K562 (cell line): ENCODE measurements around the gene CYTH4. TPM values are rescaled to one million over a fixed set of nuclear protein-coding genes. Genes with fewer than 3 reads are reported as not detected.

Experiments used
- ARNT ChIP-seq, 2 experiments: fragments of 450-650 bp; IDR thresholded peaks; 2 replicates each; pipeline ENCODE4 v1.6.1; 2016; ENCODE audit warnings: mild to moderate bottlenecking in 1 of 2
- CREB1 ChIP-seq, 2 experiments: sonication (generic) in 1 of 2; formaldehyde crosslinking in 1 of 2; IDR thresholded peaks; 2 replicates each; pipeline versions ENCODE4 v1.6.1 to v1.8.0; 2012 to 2022; ENCODE audit warnings: inconsistent platforms in 1 of 2, mild to moderate bottlenecking in 1 of 2, missing genetic modification reagents in 1 of 2, moderate library complexity in 1 of 2
- TEAD4 ChIP-seq, 2 experiments: sonication (generic) in 1 of 2; formaldehyde crosslinking in 1 of 2; IDR thresholded peaks; 2 replicates each; pipeline versions ENCODE4 v1.6.1 to v1.8.0; 2012 to 2022; ENCODE audit warnings: borderline replicate concordance in 1 of 2, inconsistent platforms in 1 of 2, low read length in 1 of 2, mild to moderate bottlenecking in 1 of 2, missing genetic modification reagents in 1 of 2
- ZNF224 ChIP-seq: sonication (generic); formaldehyde crosslinking; IDR thresholded peaks from 2 replicates; pipeline ENCODE4 v1.8.0; 2022; ENCODE audit warnings: mild to moderate bottlenecking, missing genetic modification reagents
- ZNF695 ChIP-seq: fragments of 450-650 bp; formaldehyde crosslinking; IDR thresholded peaks from 2 replicates; pipeline ENCODE4 v1.4.0; 2020; ENCODE audit warnings: mild to moderate bottlenecking, moderate library complexity
- polyA plus RNA-seq, 8 experiments: library from polyadenylated mRNA; depleted of rRNA in 4 of 8; stranded (reverse) in 5 of 8; unstranded in 3 of 8; fragments of >200 nt; fragmentation: Nextera tagmentation in 2 of 8; fragmentation: Illumina TruSeq in 1 of 8; extraction: Ambion mirVana in 2 of 8; extraction: Trizol in 1 of 8; gene quantifications; 2 replicates each; pipeline versions ENCODE4 v1.2.1 to v1.2.3, GENCODE V29; 2011 to 2014; ENCODE audit warnings: inconsistent platforms in 1 of 8, missing spikeins in 1 of 8
- total RNA-seq, 7 experiments: library from RNA; depleted of rRNA in 6 of 7; stranded (reverse); fragments of >200 nt in 6 of 7; fragmentation: Illumina TruSeq in 2 of 7; extraction: Trizol in 2 of 7; gene quantifications; 2 replicates each; pipeline versions ENCODE4 v1.2.1 to v1.2.3, GENCODE V29; 2011 to 2021; ENCODE audit warnings: low replicate concordance in 1 of 7
- TF ChIP-seq, protein P1 (sequence below): fragments of 250-450 bp; sonication (Bioruptor Pico); IDR thresholded peaks from 2 replicates; pipeline ENCODE4 v1.5.0; 2021; ENCODE audit warnings: mild to moderate bottlenecking, borderline replicate concordance
- TF ChIP-seq, protein P2 (sequence below): fragments of 450-650 bp; IDR thresholded peaks from 2 replicates; pipeline ENCODE4 v1.6.1; 2016; ENCODE audit warnings: missing biosample characterization, missing genetic modification characterization
- TF ChIP-seq, protein P3 (sequence below): IDR thresholded peaks from 3 replicates; pipeline ENCODE4 v1.6.1; 2011; ENCODE audit warnings: borderline replicate concordance, mild to moderate bottlenecking; ENCODE audit not compliant: insufficient read length, insufficient read depth
- TF ChIP-seq, protein P4 (sequence below): sonication (generic); formaldehyde crosslinking; IDR thresholded peaks from 2 replicates; pipeline ENCODE4 v1.8.0; 2022; ENCODE audit warnings: missing genetic modification reagents, mild to moderate bottlenecking, borderline replicate concordance
- TF ChIP-seq, protein P5 (sequence below): fragments of 450-650 bp; IDR thresholded peaks from 2 replicates; pipeline ENCODE4 v1.7.1; 2018; ENCODE audit warnings: mild to moderate bottlenecking, low read depth; ENCODE audit not compliant: partially characterized antibody
- TF ChIP-seq, protein P6 (sequence below), 2 experiments: fragments of 450-650 bp; conservative IDR thresholded peaks; 2 replicates each; pipeline ENCODE4 v1.6.1; 2017; ENCODE audit warnings: mild to moderate bottlenecking in 2 of 2, moderate library complexity in 2 of 2
- TF ChIP-seq, protein P7 (sequence below): fragments of 250-450 bp; sonication (Bioruptor Pico); IDR thresholded peaks from 2 replicates; pipeline ENCODE4 v1.5.0; 2020; ENCODE audit warnings: mild to moderate bottlenecking

The CYTH4 gene
- total and polyA plus RNA-seq, 9 of the 15 experiments (the other 6 are each of a cell fraction or from before 2014, with no cell fraction given): 0.03 to 2.0 (median 0.61) TPM; not detected in 1

DNA sequence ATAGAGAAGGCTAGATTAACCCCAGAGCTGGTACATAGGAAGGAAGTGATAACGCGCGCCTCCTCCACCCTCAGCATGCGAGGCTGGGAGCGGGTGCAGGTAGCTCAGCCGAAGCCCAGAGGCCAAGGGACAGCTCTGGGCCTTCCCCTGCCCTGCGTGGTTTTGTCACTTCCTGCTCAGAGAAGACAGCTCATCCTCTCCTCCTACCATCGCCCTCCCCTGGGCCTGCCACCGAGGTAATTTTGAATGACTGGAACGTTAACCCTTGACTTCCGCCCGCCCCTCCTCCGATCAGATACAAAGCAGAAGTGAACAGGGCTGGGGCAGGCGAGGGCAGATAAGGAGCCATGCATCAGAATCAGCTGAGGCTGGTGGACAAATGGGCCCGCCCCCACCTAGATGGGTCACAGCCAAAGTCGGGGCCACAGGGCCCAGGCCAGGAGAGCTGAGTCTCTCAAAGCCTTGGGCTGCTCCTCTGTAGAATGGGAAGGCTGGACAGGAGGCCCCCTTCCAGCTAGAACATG lies 39.9 kb upstream of the CYTH4 start (continued):
- TF ChIP-seq, protein P1, sequence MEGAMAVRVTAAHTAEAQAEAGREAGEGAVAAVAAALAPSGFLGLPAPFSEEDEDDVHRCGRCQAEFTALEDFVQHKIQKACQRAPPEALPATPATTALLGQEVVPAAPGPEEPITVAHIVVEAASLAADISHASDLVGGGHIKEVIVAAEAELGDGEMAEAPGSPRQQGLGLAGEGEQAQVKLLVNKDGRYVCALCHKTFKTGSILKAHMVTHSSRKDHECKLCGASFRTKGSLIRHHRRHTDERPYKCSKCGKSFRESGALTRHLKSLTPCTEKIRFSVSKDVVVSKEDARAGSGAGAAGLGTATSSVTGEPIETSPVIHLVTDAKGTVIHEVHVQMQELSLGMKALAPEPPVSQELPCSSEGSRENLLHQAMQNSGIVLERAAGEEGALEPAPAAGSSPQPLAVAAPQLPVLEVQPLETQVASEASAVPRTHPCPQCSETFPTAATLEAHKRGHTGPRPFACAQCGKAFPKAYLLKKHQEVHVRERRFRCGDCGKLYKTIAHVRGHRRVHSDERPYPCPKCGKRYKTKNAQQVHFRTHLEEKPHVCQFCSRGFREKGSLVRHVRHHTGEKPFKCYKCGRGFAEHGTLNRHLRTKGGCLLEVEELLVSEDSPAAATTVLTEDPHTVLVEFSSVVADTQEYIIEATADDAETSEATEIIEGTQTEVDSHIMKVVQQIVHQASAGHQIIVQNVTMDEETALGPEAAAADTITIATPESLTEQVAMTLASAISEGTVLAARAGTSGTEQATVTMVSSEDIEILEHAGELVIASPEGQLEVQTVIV (CRISPR knock-in tag): no peak
- TF ChIP-seq ARNT (IDR thresholded peaks at IDR 0.05) (peak; percentile 63 to 74; a peak in 2 of 4 replicates), TEAD4 (IDR thresholded peaks at IDR 0.05; ENCODE audit: low read length) (peak; percentile 87), TEAD4 (CRISPR knock-in tag; IDR thresholded peaks at IDR 0.05; ENCODE audit: borderline replicate concordance) (no peak), ZNF224 (CRISPR knock-in tag) (no peak), ZNF695 (CRISPR knock-in tag) (no peak), CREB1 (IDR thresholded peaks at IDR 0.05) (0 out of 2 replicates have a peak, but pooled peaks have one; percentile 44), CREB1 (CRISPR knock-in tag; IDR thresholded peaks at IDR 0.05) (0 out of 2 replicates have a peak, but pooled peaks have one; percentile 15)
- TF ChIP-seq, protein P2, sequence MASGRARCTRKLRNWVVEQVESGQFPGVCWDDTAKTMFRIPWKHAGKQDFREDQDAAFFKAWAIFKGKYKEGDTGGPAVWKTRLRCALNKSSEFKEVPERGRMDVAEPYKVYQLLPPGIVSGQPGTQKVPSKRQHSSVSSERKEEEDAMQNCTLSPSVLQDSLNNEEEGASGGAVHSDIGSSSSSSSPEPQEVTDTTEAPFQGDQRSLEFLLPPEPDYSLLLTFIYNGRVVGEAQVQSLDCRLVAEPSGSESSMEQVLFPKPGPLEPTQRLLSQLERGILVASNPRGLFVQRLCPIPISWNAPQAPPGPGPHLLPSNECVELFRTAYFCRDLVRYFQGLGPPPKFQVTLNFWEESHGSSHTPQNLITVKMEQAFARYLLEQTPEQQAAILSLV (tag): no peak
- TF ChIP-seq, protein P3, sequence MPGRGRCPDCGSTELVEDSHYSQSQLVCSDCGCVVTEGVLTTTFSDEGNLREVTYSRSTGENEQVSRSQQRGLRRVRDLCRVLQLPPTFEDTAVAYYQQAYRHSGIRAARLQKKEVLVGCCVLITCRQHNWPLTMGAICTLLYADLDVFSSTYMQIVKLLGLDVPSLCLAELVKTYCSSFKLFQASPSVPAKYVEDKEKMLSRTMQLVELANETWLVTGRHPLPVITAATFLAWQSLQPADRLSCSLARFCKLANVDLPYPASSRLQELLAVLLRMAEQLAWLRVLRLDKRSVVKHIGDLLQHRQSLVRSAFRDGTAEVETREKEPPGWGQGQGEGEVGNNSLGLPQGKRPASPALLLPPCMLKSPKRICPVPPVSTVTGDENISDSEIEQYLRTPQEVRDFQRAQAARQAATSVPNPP: no peak
- TF ChIP-seq, protein P4, sequence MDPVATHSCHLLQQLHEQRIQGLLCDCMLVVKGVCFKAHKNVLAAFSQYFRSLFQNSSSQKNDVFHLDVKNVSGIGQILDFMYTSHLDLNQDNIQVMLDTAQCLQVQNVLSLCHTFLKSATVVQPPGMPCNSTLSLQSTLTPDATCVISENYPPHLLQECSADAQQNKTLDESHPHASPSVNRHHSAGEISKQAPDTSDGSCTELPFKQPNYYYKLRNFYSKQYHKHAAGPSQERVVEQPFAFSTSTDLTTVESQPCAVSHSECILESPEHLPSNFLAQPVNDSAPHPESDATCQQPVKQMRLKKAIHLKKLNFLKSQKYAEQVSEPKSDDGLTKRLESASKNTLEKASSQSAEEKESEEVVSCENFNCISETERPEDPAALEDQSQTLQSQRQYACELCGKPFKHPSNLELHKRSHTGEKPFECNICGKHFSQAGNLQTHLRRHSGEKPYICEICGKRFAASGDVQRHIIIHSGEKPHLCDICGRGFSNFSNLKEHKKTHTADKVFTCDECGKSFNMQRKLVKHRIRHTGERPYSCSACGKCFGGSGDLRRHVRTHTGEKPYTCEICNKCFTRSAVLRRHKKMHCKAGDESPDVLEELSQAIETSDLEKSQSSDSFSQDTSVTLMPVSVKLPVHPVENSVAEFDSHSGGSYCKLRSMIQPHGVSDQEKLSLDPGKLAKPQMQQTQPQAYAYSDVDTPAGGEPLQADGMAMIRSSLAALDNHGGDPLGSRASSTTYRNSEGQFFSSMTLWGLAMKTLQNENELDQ: no peak
- TF ChIP-seq, protein P5, sequence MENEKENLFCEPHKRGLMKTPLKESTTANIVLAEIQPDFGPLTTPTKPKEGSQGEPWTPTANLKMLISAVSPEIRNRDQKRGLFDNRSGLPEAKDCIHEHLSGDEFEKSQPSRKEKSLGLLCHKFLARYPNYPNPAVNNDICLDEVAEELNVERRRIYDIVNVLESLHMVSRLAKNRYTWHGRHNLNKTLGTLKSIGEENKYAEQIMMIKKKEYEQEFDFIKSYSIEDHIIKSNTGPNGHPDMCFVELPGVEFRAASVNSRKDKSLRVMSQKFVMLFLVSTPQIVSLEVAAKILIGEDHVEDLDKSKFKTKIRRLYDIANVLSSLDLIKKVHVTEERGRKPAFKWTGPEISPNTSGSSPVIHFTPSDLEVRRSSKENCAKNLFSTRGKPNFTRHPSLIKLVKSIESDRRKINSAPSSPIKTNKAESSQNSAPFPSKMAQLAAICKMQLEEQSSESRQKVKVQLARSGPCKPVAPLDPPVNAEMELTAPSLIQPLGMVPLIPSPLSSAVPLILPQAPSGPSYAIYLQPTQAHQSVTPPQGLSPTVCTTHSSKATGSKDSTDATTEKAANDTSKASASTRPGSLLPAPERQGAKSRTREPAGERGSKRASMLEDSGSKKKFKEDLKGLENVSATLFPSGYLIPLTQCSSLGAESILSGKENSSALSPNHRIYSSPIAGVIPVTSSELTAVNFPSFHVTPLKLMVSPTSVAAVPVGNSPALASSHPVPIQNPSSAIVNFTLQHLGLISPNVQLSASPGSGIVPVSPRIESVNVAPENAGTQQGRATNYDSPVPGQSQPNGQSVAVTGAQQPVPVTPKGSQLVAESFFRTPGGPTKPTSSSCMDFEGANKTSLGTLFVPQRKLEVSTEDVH: no peak
- TF ChIP-seq, protein P6, sequence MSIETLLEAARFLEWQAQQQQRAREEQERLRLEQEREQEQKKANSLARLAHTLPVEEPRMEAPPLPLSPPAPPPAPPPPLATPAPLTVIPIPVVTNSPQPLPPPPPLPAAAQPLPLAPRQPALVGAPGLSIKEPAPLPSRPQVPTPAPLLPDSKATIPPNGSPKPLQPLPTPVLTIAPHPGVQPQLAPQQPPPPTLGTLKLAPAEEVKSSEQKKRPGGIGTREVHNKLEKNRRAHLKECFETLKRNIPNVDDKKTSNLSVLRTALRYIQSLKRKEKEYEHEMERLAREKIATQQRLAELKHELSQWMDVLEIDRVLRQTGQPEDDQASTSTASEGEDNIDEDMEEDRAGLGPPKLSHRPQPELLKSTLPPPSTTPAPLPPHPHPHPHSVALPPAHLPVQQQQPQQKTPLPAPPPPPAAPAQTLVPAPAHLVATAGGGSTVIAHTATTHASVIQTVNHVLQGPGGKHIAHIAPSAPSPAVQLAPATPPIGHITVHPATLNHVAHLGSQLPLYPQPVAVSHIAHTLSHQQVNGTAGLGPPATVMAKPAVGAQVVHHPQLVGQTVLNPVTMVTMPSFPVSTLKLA (conservative IDR thresholded peaks at IDR 0.05): peak; percentile 65 to 86
- TF ChIP-seq, protein P7, sequence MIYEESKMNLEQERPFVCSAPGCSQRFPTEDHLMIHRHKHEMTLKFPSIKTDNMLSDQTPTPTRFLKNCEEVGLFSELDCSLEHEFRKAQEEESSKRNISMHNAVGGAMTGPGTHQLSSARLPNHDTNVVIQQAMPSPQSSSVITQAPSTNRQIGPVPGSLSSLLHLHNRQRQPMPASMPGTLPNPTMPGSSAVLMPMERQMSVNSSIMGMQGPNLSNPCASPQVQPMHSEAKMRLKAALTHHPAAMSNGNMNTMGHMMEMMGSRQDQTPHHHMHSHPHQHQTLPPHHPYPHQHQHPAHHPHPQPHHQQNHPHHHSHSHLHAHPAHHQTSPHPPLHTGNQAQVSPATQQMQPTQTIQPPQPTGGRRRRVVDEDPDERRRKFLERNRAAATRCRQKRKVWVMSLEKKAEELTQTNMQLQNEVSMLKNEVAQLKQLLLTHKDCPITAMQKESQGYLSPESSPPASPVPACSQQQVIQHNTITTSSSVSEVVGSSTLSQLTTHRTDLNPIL (CRISPR knock-in tag): no peak
